HG03060 (cell line): Measurements from ENCODE around the gene MRPL55.

ENCODE experiments used
- ATAC-seq: cut with Tn5 transposase; IDR thresholded peaks from one replicate; pipeline ENCODE4 v1.9.1; 2021; ENCODE audit warnings: low read depth, moderate number of reproducible peaks; ENCODE audit not compliant: unreplicated experiment

Gene MRPL55

GRCh38 chr1:228073857-228074545 lies 35.1 kb downstream of the MRPL55 start:
- no peak for ATAC-seq

- ATAC-seq = no peak
Observed at GRCh38 chr1:228073061-228073856, 35.8 kb downstream of the MRPL55 start.

- ATAC-seq = no peak
Observed at GRCh38 chr1:228072658-228073043, 36.4 kb downstream of the MRPL55 start.

DNA sequence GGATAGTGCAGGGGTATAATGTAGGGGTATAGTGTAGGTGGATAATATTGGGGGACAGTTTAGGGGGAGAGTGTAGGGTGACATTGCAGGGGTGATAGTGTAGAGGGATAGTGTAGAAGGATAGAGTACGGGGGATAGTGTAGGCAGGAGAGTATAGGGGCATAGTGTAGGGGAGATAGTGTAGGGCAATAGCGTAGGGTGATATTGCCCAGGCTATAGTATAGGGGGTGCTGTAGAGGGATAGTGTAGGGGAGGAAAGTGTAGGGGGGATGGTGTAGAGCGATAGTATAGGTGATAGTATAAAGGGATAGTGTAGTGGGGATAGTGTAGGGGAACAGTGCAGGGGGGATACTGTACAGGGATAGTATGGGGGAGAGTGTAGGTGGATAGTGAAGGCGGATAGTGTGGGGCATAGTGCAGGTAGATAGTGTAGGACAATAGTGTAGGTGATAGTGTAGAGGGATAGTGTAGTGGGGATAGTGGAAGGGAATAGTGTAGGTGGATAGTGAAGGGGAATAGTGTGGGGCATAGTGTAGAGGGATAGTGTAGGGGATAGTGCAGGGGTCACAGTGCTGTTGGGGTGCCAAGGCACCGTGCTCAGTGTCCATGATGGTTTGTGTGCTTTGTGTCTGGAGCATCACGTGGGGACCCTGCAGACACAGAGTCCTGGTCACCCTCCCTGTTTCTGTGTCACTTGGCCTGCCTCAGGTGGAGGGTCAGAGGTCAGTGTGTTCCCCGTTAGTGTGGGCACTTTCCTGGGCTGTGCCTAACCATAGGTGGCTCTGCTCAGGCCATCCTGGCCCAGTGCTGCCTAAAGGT lies 37.1 kb downstream of the MRPL55 start:
- no peak for ATAC-seq

GRCh38 chr1:228070851-228071250 lies 38.2 kb downstream of the MRPL55 start:
- ATAC-seq = no peak

DNA sequence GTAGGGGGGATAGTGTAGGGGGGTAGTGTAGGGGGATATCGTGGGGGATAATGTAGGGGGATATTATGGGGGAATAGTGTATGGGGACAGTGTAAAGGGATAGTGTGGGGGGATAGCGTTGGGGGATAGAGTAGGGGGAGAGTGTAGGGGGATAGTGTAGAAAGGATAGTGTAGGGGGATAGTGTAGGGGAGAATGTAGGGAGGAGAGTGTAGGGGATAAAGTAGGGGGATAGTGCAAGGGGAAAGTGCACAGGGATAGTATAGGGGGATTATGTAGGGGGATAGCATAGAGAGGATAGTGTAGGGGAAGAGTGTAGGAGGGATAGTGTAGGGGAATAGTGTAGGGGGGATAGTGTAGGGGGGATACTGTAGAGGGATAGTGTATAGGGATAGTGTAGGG lies 38.9 kb downstream of the MRPL55 start:
- ATAC-seq = no peak

GRCh38 chr1:228068359-228068758 lies 40.7 kb downstream of the MRPL55 start:
- ATAC-seq = no peak

DNA sequence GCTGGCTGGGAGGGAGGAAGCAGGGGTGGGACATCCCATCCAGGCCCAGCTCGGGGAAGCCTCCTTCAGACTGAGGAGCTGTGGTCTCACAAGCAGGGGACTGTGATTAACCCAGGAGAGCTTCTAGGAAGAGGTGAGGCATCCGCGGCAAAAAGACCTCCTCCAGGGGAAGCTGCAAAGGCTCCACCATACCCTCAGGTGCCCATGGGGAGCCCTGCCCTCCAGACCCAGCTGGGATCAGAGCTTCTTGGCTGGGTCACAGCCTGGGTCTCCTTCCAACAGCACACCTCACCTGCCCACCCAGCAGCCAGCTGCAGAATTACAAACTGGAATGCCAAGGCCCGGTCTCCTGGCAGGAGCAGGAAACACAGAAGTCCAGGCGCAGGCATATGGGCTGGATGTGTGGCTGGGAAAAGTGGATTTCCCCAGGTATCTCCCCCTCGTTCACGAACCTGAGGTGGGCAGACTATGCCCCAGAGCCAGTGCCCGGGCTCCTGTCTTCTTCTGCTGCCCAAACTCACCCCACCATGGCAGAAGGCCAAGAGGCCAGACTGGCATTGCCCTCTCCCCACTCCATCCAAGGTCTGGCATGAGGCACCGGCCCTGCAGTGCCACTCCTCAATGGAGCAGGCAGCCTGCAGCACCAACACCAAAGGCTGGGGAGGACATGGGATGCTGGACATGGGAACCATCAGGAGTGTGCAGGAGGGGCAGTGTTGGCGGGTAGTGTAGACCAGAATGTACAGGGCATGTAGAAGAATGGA lies 42.0 kb downstream of the MRPL55 start:
- ATAC-seq = no peak

DNA sequence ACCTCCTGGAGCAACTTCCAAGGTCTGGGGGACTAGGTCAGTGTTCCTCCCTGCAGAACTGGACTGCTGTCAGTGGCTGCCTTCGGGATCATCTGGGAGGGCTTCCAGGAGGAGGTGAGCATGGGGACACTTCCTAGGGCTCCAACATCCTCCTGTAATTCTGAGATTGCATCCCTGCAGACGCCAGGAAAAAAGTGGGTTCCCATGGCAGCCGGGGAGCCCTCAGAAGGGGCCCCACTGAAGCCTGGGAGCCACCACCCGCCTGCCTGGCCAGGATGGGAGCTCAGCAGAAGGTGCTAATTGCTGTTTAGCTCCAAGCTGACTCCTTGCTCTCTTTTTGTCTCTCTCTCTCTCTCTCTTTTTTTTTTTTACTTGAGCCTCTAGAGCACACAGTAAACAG lies 42.7 kb downstream of the MRPL55 start:
- no peak for ATAC-seq

DNA sequence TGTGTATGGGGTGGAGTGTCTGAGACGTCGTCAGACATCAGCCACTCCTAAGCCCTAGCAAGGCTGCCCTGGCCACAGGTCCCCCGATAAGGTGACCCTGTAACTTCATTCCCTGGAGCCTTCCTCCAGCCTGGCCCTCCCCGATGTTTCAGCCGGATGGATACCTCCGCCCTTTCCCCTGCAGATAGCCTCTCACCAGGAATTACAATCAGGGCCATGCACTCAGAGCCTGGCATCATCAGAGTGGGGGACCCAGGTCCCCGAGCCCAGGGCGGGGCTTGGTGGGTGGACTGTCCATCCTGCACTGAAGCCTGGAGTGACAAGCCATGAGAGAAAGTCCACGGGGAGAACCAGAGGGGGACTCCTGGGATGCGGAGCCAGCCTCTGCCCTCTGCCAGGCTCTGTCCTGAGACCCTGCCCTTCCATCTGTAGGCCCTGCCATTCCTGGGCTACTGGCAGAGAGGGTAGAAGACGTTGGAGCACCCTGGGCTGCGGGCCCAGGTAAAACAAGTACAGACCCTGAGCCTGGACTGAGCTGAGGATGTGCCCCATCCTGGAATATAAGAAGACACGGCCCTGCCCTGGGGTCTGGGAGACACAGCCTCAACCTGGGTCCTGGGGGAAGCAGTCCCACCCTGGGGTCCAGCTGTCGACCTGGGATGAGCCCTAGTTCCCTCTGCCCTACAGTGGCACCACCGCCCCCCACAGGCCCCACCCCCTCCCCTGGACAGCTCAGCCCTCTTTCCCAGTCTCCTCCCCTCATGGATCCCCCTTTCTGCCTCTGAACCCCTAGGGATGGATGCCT lies 43.4 kb downstream of the MRPL55 start:
- no peak for ATAC-seq

DNA sequence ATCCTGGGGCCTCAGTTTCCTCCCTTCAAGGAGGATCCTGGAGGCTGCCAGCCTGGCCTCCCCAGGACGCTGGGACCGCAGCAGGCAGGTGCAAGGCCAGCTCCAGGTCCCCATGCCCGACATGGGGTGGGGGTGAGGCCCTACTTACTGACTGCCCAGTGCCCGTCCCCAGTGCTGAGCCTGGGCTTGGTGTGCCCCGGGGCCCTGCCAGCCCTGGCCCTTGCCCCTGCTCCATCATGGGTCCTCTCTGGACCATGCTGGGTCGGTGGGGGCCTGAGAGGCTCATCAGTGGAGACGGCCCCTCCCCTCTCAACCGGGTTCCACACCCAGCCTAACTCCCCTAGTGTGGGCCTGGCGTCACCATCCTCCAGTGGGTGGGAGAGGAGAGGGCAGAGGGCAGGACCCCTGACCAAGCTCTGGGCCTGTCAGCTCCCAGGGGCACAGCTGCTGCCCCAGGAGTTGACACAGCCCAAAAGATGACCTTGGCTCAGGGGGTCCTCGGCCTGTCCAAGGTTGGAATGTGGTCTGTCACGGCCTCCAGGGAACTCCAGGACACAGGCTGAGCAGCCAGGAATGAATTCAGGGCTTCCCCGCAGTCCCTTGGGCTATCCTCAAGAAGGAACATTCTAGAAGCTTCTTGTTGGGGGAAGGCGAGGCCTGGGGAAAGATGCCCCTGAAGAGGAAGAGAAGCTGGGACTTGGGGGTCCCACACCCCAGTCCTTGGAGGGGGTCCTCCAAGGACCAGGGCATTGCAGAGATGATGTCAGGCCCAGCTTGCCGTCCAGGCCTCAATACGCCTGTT lies 44.2 kb downstream of the MRPL55 start:
- ATAC-seq = no peak

- ATAC-seq = no peak
Observed at GRCh38 chr1:228064296-228064695, 44.8 kb downstream of the MRPL55 start.

GRCh38 chr1:228063251-228064191 lies 45.6 kb downstream of the MRPL55 start:
- ATAC-seq = no peak

DNA sequence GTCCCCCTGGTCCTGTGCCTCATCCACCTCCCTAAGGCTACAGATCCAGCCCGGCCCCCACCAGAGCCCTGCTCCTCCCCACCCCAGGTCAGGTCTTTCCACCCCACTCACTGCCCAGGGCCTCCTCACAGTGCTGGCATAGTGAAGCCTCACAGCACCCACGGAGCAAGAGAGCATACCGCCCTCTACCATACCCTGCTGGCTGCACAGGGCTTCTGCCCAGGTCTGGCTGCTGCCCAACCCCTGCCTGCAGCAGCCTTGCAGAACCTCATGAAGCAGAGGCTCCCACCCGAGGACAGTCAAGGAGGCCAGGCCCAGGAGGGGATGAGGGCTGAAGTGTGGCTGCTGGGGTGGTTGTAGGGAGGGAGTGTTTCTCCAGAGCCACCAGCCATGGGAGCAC lies 46.3 kb downstream of the MRPL55 start:
- no peak for ATAC-seq

- no peak for ATAC-seq
Observed at GRCh38 chr1:228062085-228062791, 46.9 kb downstream of the MRPL55 start.

GRCh38 chr1:228061411-228062084 lies 47.6 kb downstream of the MRPL55 start:
- no peak for ATAC-seq
